ENCODE data around the gene CALHM4. TPM values are rescaled to one million over a fixed set of nuclear protein-coding genes. Genes with fewer than 3 reads are reported as not detected.
"Not testable (repeated sequence)": the region's sequence is repeated elsewhere in the genome, so short reads cannot be mapped to it uniquely, and the experiment has no call there.

Gene CALHM4
- total and polyA plus RNA-seq, 12 donors, result 0.09 to 0.26 (median 0.22) TPM; not detected in 9

- Histone ChIP-seq H3K27ac (no peak overlapping the region), H3K4me1 (no peaks in the 10 kb centered on the region), H3K27me3 (no peaks in the 10 kb centered on the region), H3K4me3 (no peak overlapping the region), H3K36me3 (peaks cover 0 to 99% (median 39%) of the 10 kb centered on the region in 9 donors), H3K9me3 (no peaks in the 10 kb centered on the region)
- intact Hi-C loops (cut with DNase I), result no loop called here
- no peak for ATAC-seq
- WGBS, 2 donors, result 99% methylated on average over 2 of the region's 2 CpGs
- TF ChIP-seq, protein P1, sequence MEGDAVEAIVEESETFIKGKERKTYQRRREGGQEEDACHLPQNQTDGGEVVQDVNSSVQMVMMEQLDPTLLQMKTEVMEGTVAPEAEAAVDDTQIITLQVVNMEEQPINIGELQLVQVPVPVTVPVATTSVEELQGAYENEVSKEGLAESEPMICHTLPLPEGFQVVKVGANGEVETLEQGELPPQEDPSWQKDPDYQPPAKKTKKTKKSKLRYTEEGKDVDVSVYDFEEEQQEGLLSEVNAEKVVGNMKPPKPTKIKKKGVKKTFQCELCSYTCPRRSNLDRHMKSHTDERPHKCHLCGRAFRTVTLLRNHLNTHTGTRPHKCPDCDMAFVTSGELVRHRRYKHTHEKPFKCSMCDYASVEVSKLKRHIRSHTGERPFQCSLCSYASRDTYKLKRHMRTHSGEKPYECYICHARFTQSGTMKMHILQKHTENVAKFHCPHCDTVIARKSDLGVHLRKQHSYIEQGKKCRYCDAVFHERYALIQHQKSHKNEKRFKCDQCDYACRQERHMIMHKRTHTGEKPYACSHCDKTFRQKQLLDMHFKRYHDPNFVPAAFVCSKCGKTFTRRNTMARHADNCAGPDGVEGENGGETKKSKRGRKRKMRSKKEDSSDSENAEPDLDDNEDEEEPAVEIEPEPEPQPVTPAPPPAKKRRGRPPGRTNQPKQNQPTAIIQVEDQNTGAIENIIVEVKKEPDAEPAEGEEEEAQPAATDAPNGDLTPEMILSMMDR (IDR thresholded peaks at IDR 0.05), result no peak
- DNase-seq, result no peak
These were observed 33.2 kb downstream of the CALHM4 start for GRCh38 chr6:116586738-116587137.

DNA sequence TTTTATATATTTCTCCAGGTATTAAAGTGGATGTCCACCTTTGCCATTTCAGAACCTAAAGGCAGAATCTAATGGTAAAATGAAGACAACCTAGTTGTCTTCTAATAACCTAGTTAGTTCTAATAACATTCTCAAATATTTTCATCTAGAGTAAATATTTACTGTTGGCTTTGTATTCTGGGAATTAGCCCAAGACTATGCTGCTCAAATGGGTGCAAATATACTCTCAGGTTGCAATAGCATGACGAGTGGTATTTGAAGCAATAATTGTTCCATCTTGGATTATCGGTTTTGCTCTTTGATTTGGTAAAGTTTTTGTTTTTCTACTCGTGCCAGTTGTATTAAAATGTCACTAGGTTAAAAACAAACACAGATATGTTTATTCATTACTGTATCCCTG lies 41.7 kb downstream of the CALHM4 start:
- WGBS, 2 donors, result 90 to 94% methylated on average over 3 of the region's 3 CpGs
- DNase-seq (no peak), ATAC-seq (no peak)
- Histone ChIP-seq H3K4me1 (no peaks in the 10 kb centered on the region), H3K4me3 (no peak overlapping the region), H3K27me3 (no peaks in the 10 kb centered on the region), H3K27ac (no peak overlapping the region), H3K36me3 (peaks cover 0 to 80% (median 36%) of the 10 kb centered on the region in 9 donors), H3K9me3 (no peaks in the 10 kb centered on the region)
- TF ChIP-seq, protein P1 (IDR thresholded peaks at IDR 0.05), result no peak
- intact Hi-C loops (cut with DNase I), result no loop called here

DNA sequence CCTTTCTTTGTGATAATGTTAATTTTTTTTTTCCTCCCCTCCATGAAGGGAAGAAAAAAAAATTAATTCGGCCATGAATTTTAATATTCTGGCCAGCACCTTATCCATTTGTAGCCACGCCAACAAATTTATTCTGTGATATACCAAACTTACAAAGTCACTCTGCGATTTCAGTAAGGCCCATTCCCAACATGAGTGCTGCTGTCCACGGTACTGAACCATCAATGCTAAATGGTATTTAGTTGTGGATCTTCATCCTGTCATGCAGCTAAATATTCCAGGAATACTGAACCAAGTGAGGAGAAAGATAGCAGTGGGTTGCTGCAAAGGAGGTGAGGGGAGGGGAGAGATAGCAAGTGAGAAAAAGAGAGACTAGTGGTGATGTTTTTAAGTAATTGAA lies 43.3 kb downstream of the CALHM4 start:
- H3K36me3 ChIP-seq, result peaks cover 0 to 75% (median 24%) of the 10 kb centered on the region in 9 donors
- H3K4me3 ChIP-seq, result no peak overlapping the region
- intact Hi-C loops (cut with DNase I), result no loop called here
- no peak overlapping the region for H3K27ac ChIP-seq
- DNase-seq (no peak), ATAC-seq (no peak)
- H3K27me3 ChIP-seq, result no peaks in the 10 kb centered on the region
- no peaks in the 10 kb centered on the region for H3K9me3 ChIP-seq
- TF ChIP-seq, protein P1 (IDR thresholded peaks at IDR 0.05), result no peak
- H3K4me1 ChIP-seq, result no peaks in the 10 kb centered on the region
- WGBS, 2 donors, result 77 to 80% methylated on average over 4 of the region's 4 CpGs

- DNase-seq; H3K27ac ChIP-seq; H3K9me3 ChIP-seq; ATAC-seq; H3K4me3 ChIP-seq; H3K27me3 ChIP-seq; H3K4me1 ChIP-seq; intact Hi-C loops (cut with DNase I): not testable (repeated sequence)
- H3K36me3 ChIP-seq, result peaks cover 0 to 61% (median 8%) of the 10 kb centered on the region in 9 donors
- WGBS, 2 donors, result 90 to 93% methylated on average over 3 of the region's 3 CpGs
These were observed 50.4 kb downstream of the CALHM4 start for GRCh38 chr6:116603916-116604315.

DNA sequence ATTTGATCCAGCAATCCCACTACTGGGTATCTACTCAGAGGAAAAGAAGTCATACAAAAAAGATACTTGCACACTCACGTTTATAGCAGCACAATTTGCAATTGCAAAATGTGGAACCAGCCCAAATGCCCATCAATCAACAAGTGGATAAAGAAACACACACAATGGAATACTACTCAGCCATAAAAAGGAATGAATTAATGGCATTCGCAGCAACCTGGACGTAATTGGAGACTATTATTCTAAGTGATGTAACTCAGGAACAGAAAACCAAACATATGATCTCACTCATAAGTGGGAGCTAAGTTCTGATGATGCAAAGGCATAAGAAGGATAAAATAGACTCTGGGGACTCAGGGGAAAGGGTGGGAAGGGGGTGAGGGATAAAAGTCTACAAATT lies 51.3 kb downstream of the CALHM4 start:
- H3K27me3 ChIP-seq; H3K27ac ChIP-seq; DNase-seq; H3K9me3 ChIP-seq; H3K4me1 ChIP-seq; H3K4me3 ChIP-seq; intact Hi-C loops (cut with DNase I); ATAC-seq: not testable (repeated sequence)
- peaks cover 0 to 55% (median 8%) of the 10 kb centered on the region in 9 donors for H3K36me3 ChIP-seq
- 86 to 91% methylated on average over 3 of the region's 3 CpGs for WGBS, 2 donors

All from heart right ventricle (tissue), 16 donors.